Panc1 (cell line): ENCODE measurements around the gene KNDC1. TPM values are rescaled to one million over a fixed set of nuclear protein-coding genes. Genes with fewer than 3 reads are reported as not detected.

Experiments
- ATAC-seq: fragments of 200-7000 bp; cut with Tn5 transposase; 2 replicates; pipeline ENCODE4 v1.9.1; 2020; ENCODE audit warnings: mild to moderate bottlenecking, moderate library complexity
- BruUV-seq: library from RNA; stranded (reverse); fragments of 400-500 nt; replicated peaks from 2 replicates; lab custom pipeline; 2021; lab: Mats Ljungman, UMichigan
- CTCF ChIA-PET: fragments of 300-600 bp; sonication (Branson Sonifier 250); formaldehyde crosslinking; loops from one replicate; lab custom pipeline; 2022; ENCODE audit warnings: antibody characterized with exemption; lab: Charles Lee
- POLR2A ChIA-PET: fragments of 300-600 bp; sonication (Branson Sonifier 250); formaldehyde crosslinking; loops from one replicate; lab custom pipeline; 2022; ENCODE audit warnings: antibody characterized with exemption; lab: Charles Lee
- DNase-seq: peaks from one replicate; pipeline ENCODE4 v3.0.0-alpha.2; 2010; ENCODE audit warnings: low read depth, low spot score
- H3K27ac ChIP-seq: 2 replicates; pipeline ENCODE4 v1.5.1; 2011; ENCODE audit warnings: mild to moderate bottlenecking, low read length, inconsistent platforms
- H3K27me3 ChIP-seq: fragments of 200-500 bp; sonication (Bioruptor generic); 2 replicates; pipeline ENCODE4 v1.6.0; 2014; ENCODE audit warnings: low read length, inconsistent platforms; ENCODE audit not compliant: control insufficient read depth, insufficient read depth
- H3K36me3 ChIP-seq: fragments of 200-500 bp; sonication (Bioruptor generic); 2 replicates; pipeline ENCODE4 v1.5.1; 2014; ENCODE audit warnings: inconsistent platforms, mild to moderate bottlenecking, low read length, moderate library complexity; ENCODE audit not compliant: control insufficient read depth, insufficient read depth
- H3K4me1 ChIP-seq: 2 replicates; pipeline ENCODE4 v1.5.1; 2011; ENCODE audit warnings: inconsistent platforms, mild to moderate bottlenecking, low read length, moderate library complexity; ENCODE audit not compliant: control insufficient read depth, insufficient read depth
- H3K4me3 ChIP-seq, 2 experiments: 2 replicates each; pipeline ENCODE4 v1.5.1; 2011 to 2012; ENCODE audit warnings: low read depth in 2 of 2, low read length in 2 of 2, mild to moderate bottlenecking in 2 of 2, inconsistent platforms in 1 of 2, moderate library complexity in 1 of 2
- H3K9me3 ChIP-seq: fragments of 200-500 bp; sonication (Bioruptor generic); 2 replicates; pipeline ENCODE4 v1.5.1; 2014; ENCODE audit warnings: low read depth, mild to moderate bottlenecking, inconsistent platforms, low read length, moderate library complexity; ENCODE audit not compliant: control insufficient read depth, insufficient read depth
- POLR2AphosphoS5 ChIP-seq: IDR thresholded peaks from 2 replicates; pipeline ENCODE4 v1.6.1; 2012; ENCODE audit warnings: mild to moderate bottlenecking, low read depth, low read length, moderate library complexity
- SIN3A ChIP-seq: IDR thresholded peaks from 2 replicates; pipeline ENCODE4 v1.6.1; 2012; ENCODE audit warnings: low read depth, mild to moderate bottlenecking, low read length, moderate library complexity, borderline replicate concordance; ENCODE audit not compliant: insufficient read depth
- TCF7L2 ChIP-seq: IDR thresholded peaks from 2 replicates; pipeline ENCODE4 v1.6.1; 2011; ENCODE audit warnings: mild to moderate bottlenecking, low read depth, low read length, inconsistent platforms
- in situ Hi-C: cut with HindIII; loops from 2 replicates; pipeline ENCODE4 v1.10.0; 2016; ENCODE audit warnings: low sequenced_read_pairs, low pct_unique_long_range_greater_than_20kb
- intact Hi-C: fragments of 100-400 bp; cut with micrococcal nuclease; formaldehyde crosslinking; loops from one replicate; pipeline ENCODE4 v1.10.0; 2022; ENCODE audit not compliant: unreplicated experiment
- total RNA-seq: library from RNA; stranded (reverse); gene quantifications from one replicate; pipeline ENCODE4 v1.2.1, GENCODE V29; 2021; ENCODE audit not compliant: unreplicated experiment
- TF ChIP-seq, protein P1 (sequence below), 2 experiments: IDR thresholded peaks; 2 replicates each; pipeline ENCODE4 v1.6.1; 2011 to 2012; ENCODE audit warnings: low read depth in 2 of 2, control low read depth in 1 of 2, low read length in 1 of 2, mild to moderate bottlenecking in 1 of 2, moderate library complexity in 1 of 2; ENCODE audit not compliant: insufficient read depth in 1 of 2
- TF ChIP-seq, protein P2 (sequence below): fragments of 450-650 bp; IDR thresholded peaks from 2 replicates; pipeline ENCODE4 v1.5.1; 2017; ENCODE audit warnings: mild to moderate bottlenecking

Gene KNDC1
- total RNA-seq, 1 experiment from 2014 or later: 2.6 TPM

DNA sequence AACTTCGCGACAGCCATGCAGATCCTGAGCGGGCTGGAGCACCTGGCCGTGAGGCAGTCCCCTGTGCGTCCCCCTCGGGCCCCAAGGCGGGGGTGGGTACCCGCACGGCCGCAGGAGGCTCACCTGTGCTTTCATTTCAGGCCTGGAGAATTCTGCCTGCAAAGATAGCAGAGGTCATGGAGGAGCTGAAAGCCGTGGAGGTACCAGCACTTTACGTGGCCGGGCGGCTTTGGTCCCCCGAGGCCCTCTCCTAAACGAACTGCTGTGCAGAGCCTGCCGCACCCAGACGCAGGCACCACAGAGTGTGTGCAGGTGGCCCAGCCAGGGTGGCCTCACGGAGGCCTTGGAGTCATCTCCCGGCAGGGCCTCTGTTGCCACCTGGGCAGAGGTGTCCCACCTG, 58.9 kb downstream of the KNDC1 start:
- no peaks in the 10 kb centered on the region for H3K9me3 ChIP-seq
- in situ Hi-C loops: no loop called here
- H3K27ac ChIP-seq: no peak overlapping the region
- BruUV-seq: no TSS peak
- CTCF ChIA-PET: no interaction called here
- H3K4me1 ChIP-seq: no peaks in the 10 kb centered on the region
- no peak for DNase-seq
- POLR2A ChIA-PET: no interaction called here
- H3K4me3 ChIP-seq: no peak overlapping the region
- intact Hi-C loops: no loop called here
- no peaks in the 10 kb centered on the region for H3K36me3 ChIP-seq
- TF ChIP-seq SIN3A: no peak
- no peak for TF ChIP-seq TCF7L2
- TF ChIP-seq, protein P1, sequence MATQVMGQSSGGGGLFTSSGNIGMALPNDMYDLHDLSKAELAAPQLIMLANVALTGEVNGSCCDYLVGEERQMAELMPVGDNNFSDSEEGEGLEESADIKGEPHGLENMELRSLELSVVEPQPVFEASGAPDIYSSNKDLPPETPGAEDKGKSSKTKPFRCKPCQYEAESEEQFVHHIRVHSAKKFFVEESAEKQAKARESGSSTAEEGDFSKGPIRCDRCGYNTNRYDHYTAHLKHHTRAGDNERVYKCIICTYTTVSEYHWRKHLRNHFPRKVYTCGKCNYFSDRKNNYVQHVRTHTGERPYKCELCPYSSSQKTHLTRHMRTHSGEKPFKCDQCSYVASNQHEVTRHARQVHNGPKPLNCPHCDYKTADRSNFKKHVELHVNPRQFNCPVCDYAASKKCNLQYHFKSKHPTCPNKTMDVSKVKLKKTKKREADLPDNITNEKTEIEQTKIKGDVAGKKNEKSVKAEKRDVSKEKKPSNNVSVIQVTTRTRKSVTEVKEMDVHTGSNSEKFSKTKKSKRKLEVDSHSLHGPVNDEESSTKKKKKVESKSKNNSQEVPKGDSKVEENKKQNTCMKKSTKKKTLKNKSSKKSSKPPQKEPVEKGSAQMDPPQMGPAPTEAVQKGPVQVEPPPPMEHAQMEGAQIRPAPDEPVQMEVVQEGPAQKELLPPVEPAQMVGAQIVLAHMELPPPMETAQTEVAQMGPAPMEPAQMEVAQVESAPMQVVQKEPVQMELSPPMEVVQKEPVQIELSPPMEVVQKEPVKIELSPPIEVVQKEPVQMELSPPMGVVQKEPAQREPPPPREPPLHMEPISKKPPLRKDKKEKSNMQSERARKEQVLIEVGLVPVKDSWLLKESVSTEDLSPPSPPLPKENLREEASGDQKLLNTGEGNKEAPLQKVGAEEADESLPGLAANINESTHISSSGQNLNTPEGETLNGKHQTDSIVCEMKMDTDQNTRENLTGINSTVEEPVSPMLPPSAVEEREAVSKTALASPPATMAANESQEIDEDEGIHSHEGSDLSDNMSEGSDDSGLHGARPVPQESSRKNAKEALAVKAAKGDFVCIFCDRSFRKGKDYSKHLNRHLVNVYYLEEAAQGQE (IDR thresholded peaks at IDR 0.05; ENCODE audit: insufficient read depth in 1 of 2, low read depth in 2 of 2, low read length in 1 of 2): no peak
- TF ChIP-seq POLR2AphosphoS5: no peak
- TF ChIP-seq, protein P2, sequence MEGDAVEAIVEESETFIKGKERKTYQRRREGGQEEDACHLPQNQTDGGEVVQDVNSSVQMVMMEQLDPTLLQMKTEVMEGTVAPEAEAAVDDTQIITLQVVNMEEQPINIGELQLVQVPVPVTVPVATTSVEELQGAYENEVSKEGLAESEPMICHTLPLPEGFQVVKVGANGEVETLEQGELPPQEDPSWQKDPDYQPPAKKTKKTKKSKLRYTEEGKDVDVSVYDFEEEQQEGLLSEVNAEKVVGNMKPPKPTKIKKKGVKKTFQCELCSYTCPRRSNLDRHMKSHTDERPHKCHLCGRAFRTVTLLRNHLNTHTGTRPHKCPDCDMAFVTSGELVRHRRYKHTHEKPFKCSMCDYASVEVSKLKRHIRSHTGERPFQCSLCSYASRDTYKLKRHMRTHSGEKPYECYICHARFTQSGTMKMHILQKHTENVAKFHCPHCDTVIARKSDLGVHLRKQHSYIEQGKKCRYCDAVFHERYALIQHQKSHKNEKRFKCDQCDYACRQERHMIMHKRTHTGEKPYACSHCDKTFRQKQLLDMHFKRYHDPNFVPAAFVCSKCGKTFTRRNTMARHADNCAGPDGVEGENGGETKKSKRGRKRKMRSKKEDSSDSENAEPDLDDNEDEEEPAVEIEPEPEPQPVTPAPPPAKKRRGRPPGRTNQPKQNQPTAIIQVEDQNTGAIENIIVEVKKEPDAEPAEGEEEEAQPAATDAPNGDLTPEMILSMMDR: no peak
- no peak for ATAC-seq
- H3K27me3 ChIP-seq: no peaks in the 10 kb centered on the region

DNA sequence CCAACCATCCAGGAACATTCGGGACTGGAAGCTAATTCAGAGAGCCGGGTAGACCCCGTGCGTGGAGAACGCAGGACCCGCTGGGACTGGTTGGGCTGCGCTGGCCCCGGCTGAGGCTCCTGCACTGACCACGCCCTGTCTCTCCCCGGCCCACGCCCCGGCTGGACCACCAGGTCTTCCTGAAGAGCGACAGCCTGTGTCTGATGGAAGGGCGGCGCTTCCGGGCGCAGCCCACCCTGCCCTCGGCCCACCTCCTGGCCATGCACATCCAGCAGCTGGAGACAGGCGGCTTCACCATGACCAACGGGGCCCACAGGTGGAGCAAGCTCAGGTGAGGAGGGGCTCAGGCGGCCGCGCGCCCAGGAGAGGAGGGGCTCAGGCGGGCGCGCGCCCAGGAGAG, 59.8 kb downstream of the KNDC1 start:
- Histone ChIP-seq H3K36me3 (no peaks in the 10 kb centered on the region), H3K9me3 (no peaks in the 10 kb centered on the region), H3K4me1 (no peaks in the 10 kb centered on the region), H3K4me3 (no peak overlapping the region), H3K27me3 (no peaks in the 10 kb centered on the region), H3K27ac (no peak overlapping the region)
- ChIA-PET CTCF (no interaction called here), POLR2A (no interaction called here)
- intact Hi-C loops: no loop called here
- ATAC-seq: no peak
- TF ChIP-seq POLR2AphosphoS5 (no peak), TCF7L2 (no peak), SIN3A (no peak)
- TF ChIP-seq, protein P1 (IDR thresholded peaks at IDR 0.05; ENCODE audit: insufficient read depth in 1 of 2, low read depth in 2 of 2, low read length in 1 of 2): no peak
- TF ChIP-seq, protein P2: no peak
- BruUV-seq: no TSS peak
- in situ Hi-C loops: no loop called here
- no peak for DNase-seq
